Fibroblast of pulmonary artery (primary cell): ENCODE results near the gene SPEF1.

ENCODE experiments used
- DNase-seq: peaks from one replicate; pipeline ENCODE4 v3.0.0-alpha.2; 2010; ENCODE audit warnings: low read depth
- H3K4me3 ChIP-seq: replicated peaks from 2 replicates; pipeline ENCODE4 v1.5.1; 2011; ENCODE audit warnings: low read depth, mild to moderate bottlenecking, control low read depth, low read length, moderate library complexity
- TF ChIP-seq, protein P1 (sequence below): IDR thresholded peaks from 2 replicates; pipeline ENCODE4 v1.5.1; 2011; ENCODE audit warnings: mild to moderate bottlenecking, control low read depth, low read length, inconsistent platforms; ENCODE audit errors: missing control alignments

SPEF1 gene

GRCh38 chr20:3783068-3783489 lies 1.8 kb upstream of the SPEF1 start:
- no peak overlapping the region for H3K4me3 ChIP-seq
- TF ChIP-seq, protein P1, sequence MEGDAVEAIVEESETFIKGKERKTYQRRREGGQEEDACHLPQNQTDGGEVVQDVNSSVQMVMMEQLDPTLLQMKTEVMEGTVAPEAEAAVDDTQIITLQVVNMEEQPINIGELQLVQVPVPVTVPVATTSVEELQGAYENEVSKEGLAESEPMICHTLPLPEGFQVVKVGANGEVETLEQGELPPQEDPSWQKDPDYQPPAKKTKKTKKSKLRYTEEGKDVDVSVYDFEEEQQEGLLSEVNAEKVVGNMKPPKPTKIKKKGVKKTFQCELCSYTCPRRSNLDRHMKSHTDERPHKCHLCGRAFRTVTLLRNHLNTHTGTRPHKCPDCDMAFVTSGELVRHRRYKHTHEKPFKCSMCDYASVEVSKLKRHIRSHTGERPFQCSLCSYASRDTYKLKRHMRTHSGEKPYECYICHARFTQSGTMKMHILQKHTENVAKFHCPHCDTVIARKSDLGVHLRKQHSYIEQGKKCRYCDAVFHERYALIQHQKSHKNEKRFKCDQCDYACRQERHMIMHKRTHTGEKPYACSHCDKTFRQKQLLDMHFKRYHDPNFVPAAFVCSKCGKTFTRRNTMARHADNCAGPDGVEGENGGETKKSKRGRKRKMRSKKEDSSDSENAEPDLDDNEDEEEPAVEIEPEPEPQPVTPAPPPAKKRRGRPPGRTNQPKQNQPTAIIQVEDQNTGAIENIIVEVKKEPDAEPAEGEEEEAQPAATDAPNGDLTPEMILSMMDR: no peak
- DNase-seq: no peak

DNA sequence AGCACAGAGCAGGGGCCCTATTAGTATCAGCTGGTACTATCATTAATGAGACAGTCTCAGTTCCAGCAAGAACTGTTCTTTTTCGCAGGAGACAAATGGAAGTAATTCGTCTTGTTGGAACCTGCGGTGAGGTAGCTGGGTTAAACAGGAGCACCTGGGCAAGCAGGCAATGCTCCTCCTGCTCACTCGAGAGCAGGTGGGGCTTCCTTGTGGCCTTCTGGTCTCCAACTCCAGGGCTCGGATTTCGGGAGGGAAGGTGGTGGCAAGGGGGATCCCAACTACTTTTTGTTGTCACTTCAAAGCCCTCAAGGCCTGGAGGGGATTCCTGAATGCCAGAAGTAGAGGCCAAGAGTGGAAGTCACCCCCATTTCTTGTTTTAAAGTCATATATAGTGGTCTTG lies 1.3 kb upstream of the SPEF1 start:
- TF ChIP-seq, protein P1: no peak
- no peak for DNase-seq
- H3K4me3 ChIP-seq: no peak overlapping the region

- DNase-seq: no peak
- H3K4me3 ChIP-seq: no peak overlapping the region
- TF ChIP-seq, protein P1: no peak
These were observed 2.3 kb downstream of the SPEF1 start for GRCh38 chr20:3778976-3779375.

- peak; percentile 50 for DNase-seq
- TF ChIP-seq, protein P1: no peak
- peak overlapping the region; percentile 53 for H3K4me3 ChIP-seq
These were observed 3.3 kb downstream of the SPEF1 start for GRCh38 chr20:3777716-3778629.

DNA sequence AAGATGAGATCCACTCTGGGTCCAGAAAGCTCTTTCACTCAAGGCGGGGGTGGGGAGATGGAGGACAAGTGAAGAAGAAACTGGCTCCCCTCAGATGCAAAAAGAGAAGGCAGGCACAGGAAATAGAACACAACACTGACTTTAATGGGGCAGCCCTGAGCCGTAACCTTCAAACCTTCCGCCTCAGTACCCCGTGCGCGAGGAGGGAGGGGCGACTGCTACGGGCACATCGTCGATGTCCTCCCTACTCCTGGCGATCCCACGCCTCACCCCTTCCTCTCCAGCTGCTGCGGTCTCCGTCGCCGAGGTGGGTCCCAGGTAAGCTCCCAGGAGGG lies 3.9 kb downstream of the SPEF1 start:
- TF ChIP-seq, protein P1: no peak
- peak overlapping the region; percentile 53 for H3K4me3 ChIP-seq
- DNase-seq: no peak

- H3K4me3 ChIP-seq: no peak overlapping the region
- TF ChIP-seq, protein P1: no peak
- DNase-seq: no peak
These were observed 5.7 kb downstream of the SPEF1 start for GRCh38 chr20:3775457-3776108.
